ENCODE data around the gene RTN4RL1.

- TF ChIP-seq CTCF (IDR thresholded peaks at IDR 0.05; ENCODE audit: low read depth, low read length) (no peak), POLR2A (IDR thresholded peaks at IDR 0.05; ENCODE audit: extremely low read depth, insufficient read length) (no peak), MYC (IDR thresholded peaks at IDR 0.05; ENCODE audit: low read depth, low read length) (no peak)
These were observed 34.6 kb upstream of the RTN4RL1 start for GRCh38 chr17:2059547-2060384.
